WERI-Rb-1 (cell line): ENCODE data around the gene ITGAV.

Experiments
- DNase-seq: peaks from one replicate; pipeline ENCODE4 v3.0.0-alpha.2; 2020
- H3K27ac ChIP-seq: fragments of 250-450 bp; sonication (Bioruptor Pico); 2 replicates; pipeline ENCODE4 v1.5.1; 2020; ENCODE audit warnings: mild to moderate bottlenecking, moderate library complexity
- H3K27me3 ChIP-seq: fragments of 250-450 bp; sonication (Bioruptor Pico); 2 replicates; pipeline ENCODE4 v1.5.1; 2021; ENCODE audit warnings: mild to moderate bottlenecking, low read depth, moderate library complexity; ENCODE audit not compliant: insufficient read depth, severe bottlenecking
- H3K36me3 ChIP-seq: fragments of 250-450 bp; sonication (Bioruptor Pico); 2 replicates; pipeline ENCODE4 v1.5.1; 2020; ENCODE audit warnings: mild to moderate bottlenecking, moderate library complexity
- H3K4me3 ChIP-seq: 2 replicates; pipeline ENCODE4 v1.5.1; 2011; ENCODE audit warnings: low read depth, mild to moderate bottlenecking, control low read depth, low read length
- H3K9me3 ChIP-seq: fragments of 250-450 bp; sonication (Bioruptor Pico); 2 replicates; pipeline ENCODE4 v1.5.1; 2021; ENCODE audit warnings: mild to moderate bottlenecking, moderate library complexity; ENCODE audit not compliant: severe bottlenecking
- CTCF ChIP-seq: IDR thresholded peaks from 2 replicates; pipeline ENCODE4 v1.5.1; 2011; ENCODE audit warnings: low read depth, mild to moderate bottlenecking, control low read depth, inconsistent platforms, low read length

The ITGAV gene

DNA sequence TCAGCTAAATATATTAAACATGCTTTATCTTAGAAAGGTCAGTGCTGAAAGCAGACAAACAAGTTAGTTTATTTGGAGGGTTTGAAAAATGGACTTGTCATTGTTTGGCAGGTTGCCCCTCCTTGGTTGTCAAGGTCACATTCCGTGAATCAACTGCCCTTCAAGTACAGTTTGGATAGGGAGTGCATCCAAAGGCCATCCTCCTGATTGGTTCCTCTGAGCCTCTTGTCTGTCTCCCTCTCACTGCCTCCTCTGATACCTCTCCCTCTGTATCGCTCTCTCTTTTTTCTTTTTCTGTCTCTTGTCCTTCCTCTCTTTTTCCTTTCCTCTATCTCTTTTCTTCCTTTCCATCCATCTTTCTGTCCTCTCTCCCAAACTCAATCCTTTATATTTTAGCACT is 5.4 kb downstream of the ITGAV start:
- no peak for TF ChIP-seq CTCF
- H3K27ac ChIP-seq, result no peak overlapping the region

GRCh38 chr2:186599186-186599778 is 9.4 kb downstream of the ITGAV start:
- TF ChIP-seq CTCF, result no peak
- Histone ChIP-seq H3K4me3 (no peak overlapping the region), H3K9me3 (no peaks in the 10 kb centered on the region), H3K27ac (no peak overlapping the region), H3K27me3 (no peaks in the 10 kb centered on the region), H3K36me3 (peaks cover 4% of the 10 kb centered on the region)
- DNase-seq, result no peak

More for the DNA sequence above, 5.4 kb downstream of the ITGAV start:
- no peak overlapping the region for H3K4me3 ChIP-seq
- no peaks in the 10 kb centered on the region for H3K9me3 ChIP-seq
- no peak for DNase-seq
- H3K36me3 ChIP-seq, result peaks cover under 1% of the 10 kb centered on the region; the same call in 1 of the 2 replicates
- H3K27me3 ChIP-seq, result no peaks in the 10 kb centered on the region

GRCh38 chr2:186603286-186603685 is 13.4 kb downstream of the ITGAV start:
- H3K27ac ChIP-seq, result no peak overlapping the region
- no peak for TF ChIP-seq CTCF
- no peak for DNase-seq

DNA sequence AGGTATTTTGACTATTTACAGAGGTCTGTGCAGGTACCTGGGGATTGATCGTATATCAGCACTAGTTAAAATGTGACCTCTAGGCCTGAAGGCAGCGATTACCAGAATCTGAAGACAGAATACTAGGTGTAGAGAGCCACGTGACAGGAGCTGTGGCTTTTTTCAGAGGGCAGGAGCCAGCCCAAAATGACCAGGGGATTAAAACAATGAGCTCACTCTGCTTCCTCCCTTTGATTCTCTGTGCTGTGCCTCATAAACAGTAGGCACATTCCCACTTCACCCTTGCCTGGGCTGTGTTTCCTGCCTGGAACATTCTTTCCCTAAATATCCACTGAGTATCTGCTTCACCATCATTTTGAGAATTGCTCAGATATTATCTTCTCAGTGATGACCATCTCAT is 15.2 kb downstream of the ITGAV start:
- Histone ChIP-seq H3K36me3 (peaks cover 9% of the 10 kb centered on the region), H3K4me3 (no peak overlapping the region), H3K27ac (no peak overlapping the region), H3K27me3 (no peaks in the 10 kb centered on the region), H3K9me3 (no peaks in the 10 kb centered on the region)
- DNase-seq, result no peak
- no peak for TF ChIP-seq CTCF

More at GRCh38 chr2:186603286-186603685, 13.4 kb downstream of the ITGAV start:
- H3K27me3 ChIP-seq, result no peaks in the 10 kb centered on the region
- no peaks in the 10 kb centered on the region for H3K9me3 ChIP-seq
- peaks cover 9% of the 10 kb centered on the region for H3K36me3 ChIP-seq
- no peak overlapping the region for H3K4me3 ChIP-seq

DNA sequence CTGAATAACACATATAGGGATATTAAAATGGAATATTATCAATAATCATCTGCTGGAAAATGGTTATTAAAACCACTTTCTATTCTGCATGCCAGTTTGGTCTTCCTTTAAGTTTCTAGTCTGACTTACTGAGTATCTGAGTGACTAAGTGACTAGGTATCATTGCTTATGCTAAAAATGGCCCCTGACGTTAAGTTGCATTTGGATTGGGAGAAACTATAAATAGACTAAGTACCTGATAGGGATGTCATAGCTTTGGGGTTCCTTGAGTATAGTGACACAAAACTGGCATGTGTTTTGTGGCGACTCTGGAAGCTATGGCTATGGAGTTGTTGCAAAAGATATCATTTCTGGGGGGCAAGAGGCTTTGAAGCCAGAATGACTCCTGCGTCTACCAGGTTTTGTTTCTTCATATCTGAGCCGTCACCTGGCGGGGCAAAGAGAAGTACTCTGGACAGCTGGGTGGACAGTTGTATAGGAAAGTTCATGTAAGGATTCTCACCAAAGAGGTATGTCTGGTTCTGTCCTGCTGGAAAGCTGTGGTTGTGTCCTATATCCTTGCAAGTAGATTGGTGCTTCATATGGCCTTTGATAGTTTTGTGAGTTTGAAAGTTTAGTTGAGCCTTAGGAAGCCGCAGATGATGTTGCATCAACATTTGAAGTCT is 17.9 kb downstream of the ITGAV start:
- H3K36me3 ChIP-seq, result peaks cover 6% of the 10 kb centered on the region
- H3K27me3 ChIP-seq, result no peaks in the 10 kb centered on the region
- no peaks in the 10 kb centered on the region for H3K9me3 ChIP-seq
- no peak for DNase-seq
- no peak for TF ChIP-seq CTCF
- H3K4me3 ChIP-seq, result no peak overlapping the region
- no peak overlapping the region for H3K27ac ChIP-seq

GRCh38 chr2:186610785-186611184 is 20.9 kb downstream of the ITGAV start:
- no peaks in the 10 kb centered on the region for H3K27me3 ChIP-seq
- H3K9me3 ChIP-seq, result no peaks in the 10 kb centered on the region
- no peak overlapping the region for H3K4me3 ChIP-seq
- H3K27ac ChIP-seq, result no peak overlapping the region
- no peaks in the 10 kb centered on the region for H3K36me3 ChIP-seq
- TF ChIP-seq CTCF, result no peak
- no peak for DNase-seq
